ENCODE measurements around the gene UTY.

- TF ChIP-seq, protein P1, sequence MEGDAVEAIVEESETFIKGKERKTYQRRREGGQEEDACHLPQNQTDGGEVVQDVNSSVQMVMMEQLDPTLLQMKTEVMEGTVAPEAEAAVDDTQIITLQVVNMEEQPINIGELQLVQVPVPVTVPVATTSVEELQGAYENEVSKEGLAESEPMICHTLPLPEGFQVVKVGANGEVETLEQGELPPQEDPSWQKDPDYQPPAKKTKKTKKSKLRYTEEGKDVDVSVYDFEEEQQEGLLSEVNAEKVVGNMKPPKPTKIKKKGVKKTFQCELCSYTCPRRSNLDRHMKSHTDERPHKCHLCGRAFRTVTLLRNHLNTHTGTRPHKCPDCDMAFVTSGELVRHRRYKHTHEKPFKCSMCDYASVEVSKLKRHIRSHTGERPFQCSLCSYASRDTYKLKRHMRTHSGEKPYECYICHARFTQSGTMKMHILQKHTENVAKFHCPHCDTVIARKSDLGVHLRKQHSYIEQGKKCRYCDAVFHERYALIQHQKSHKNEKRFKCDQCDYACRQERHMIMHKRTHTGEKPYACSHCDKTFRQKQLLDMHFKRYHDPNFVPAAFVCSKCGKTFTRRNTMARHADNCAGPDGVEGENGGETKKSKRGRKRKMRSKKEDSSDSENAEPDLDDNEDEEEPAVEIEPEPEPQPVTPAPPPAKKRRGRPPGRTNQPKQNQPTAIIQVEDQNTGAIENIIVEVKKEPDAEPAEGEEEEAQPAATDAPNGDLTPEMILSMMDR (IDR thresholded peaks at IDR 0.05 in 2 of 3, conservative IDR thresholded peaks at IDR 0.05 in 1 of 3; ENCODE audit: insufficient read depth in 2 of 3, low read depth in 1 of 3, low read length in 3 of 3) = no peak
- TF ChIP-seq MEIS2 (IDR thresholded peaks at IDR 0.05; ENCODE audit: partially characterized antibody) = no peak
- TF ChIP-seq TCF7L2 (IDR thresholded peaks at IDR 0.05; ENCODE audit: low read depth, low read length) = no peak
Measured at GRCh38 chrY:13479121-13479711, 617 bp downstream of the UTY start.
